ENCODE results near the gene PTGIR.

DNA sequence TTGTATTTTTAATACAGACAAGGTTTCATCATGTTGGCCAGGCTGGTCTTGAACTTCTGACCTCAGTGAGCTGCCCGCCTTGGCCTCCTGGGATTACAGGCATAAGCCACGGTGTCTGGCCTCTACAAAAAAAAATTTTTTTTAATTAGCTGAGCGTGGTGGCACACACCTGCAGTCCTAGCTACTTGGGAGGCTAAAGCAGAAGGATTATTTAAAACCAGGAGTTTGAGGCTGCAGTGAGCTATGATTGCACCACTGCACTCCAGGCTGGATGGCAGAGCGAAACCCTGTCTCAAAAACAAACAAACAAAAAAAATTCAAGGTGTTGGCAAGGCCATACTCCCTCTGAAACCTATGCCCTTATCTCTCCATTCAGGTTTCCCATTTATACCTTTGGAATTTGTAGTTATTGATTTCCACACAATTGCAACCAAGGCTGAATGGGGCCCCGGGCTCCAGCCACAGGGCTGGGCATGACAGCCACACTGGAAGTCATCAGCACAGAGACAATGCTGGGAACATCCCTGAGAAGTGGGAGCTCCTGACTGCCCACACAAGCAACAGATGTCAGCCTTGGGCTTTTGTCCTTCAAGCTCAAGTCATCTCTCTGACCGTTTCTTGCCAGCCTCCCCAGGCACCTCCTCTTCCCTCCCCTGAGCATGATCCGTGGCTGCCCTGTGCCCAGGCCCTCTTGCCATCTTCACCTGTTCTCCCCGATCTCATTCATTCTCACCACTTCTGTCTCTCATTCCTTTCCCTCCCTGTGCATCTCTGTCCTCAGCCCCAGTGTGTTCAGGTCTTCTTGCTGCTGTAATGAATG is 51.0 kb downstream of the PTGIR start:
- TF ChIP-seq POLR2A (IDR thresholded peaks at IDR 0.05; ENCODE audit: low read depth, low read length) (no peak), TAF1 (IDR thresholded peaks at IDR 0.05; ENCODE audit: low read depth, low read length) (no peak), POLR2AphosphoS5 (IDR thresholded peaks at IDR 0.05; ENCODE audit: low read depth, low read length) (no peak), PAX5 (IDR thresholded peaks at IDR 0.05; ENCODE audit: insufficient read depth, low read length, severe bottlenecking) (no peak), SPI1 (IDR thresholded peaks at IDR 0.05; ENCODE audit: low read depth, low read length) (no peak)

Measured in GM12891 (cell line).